OCI-LY3 (cell line): ENCODE results near the gene ARHGAP19.
"Not testable (repeated sequence)": the region's sequence is repeated elsewhere in the genome, so short reads cannot be mapped to it uniquely, and the experiment has no call there.

Experiments used
- H2AFZ ChIP-seq: fragments of 200-600, 300-600 bp; shearing (Covaris generic); 2 replicates; pipeline ENCODE4 v1.6.0; 2014; ENCODE audit warnings: antibody characterized with exemption, low read depth, low read length
- H3K27ac ChIP-seq: fragments of 200-600, 300-600 bp; sonication (generic); 2 replicates; pipeline ENCODE4 v1.5.1; 2014; ENCODE audit warnings: mild to moderate bottlenecking, low read length, moderate library complexity, mixed read lengths
- H3K27me3 ChIP-seq: fragments of 200-600, 300-600 bp; sonication (generic); 2 replicates; pipeline ENCODE4 v1.6.1; 2014; ENCODE audit warnings: low read depth, low read length, mixed read lengths
- H3K36me3 ChIP-seq: fragments of 200-600, 300-600 bp; sonication (generic); replicated peaks from 2 replicates; pipeline ENCODE3; 2014; ENCODE audit warnings: low read depth, low read length, mixed read lengths
- H3K4me1 ChIP-seq: fragments of 300-600, 200-600 bp; sonication (generic); 2 replicates; pipeline ENCODE4 v1.6.1; 2014; ENCODE audit warnings: low read length, mixed read lengths
- H3K4me2 ChIP-seq: fragments of 200-600, 300-600 bp; sonication (generic); 2 replicates; pipeline ENCODE4 v1.6.1; 2014; ENCODE audit warnings: low read length, mixed read lengths
- H3K4me3 ChIP-seq: fragments of 300-600, 200-600 bp; sonication (generic); 2 replicates; pipeline ENCODE4 v1.5.1; 2014; ENCODE audit warnings: antibody characterized with exemption, mild to moderate bottlenecking, low read length, moderate library complexity
- H3K79me2 ChIP-seq: fragments of 300-600, 200-600 bp; shearing (Covaris generic); 2 replicates; pipeline ENCODE4 v1.6.1; 2014; ENCODE audit warnings: mild to moderate bottlenecking, low read length, mixed read lengths
- H3K9ac ChIP-seq: fragments of 300-600, 200-600 bp; shearing (Covaris generic); 2 replicates; pipeline ENCODE4 v1.6.0; 2014; ENCODE audit warnings: mild to moderate bottlenecking, low read length, moderate library complexity
- H3K9me3 ChIP-seq: fragments of 200-600, 300-600 bp; shearing (Covaris generic); 2 replicates; pipeline ENCODE4 v1.6.1; 2014; ENCODE audit warnings: low read length, mixed read lengths; ENCODE audit not compliant: insufficient read depth
- H4K20me1 ChIP-seq: fragments of 200-600, 300-600 bp; sonication (generic); 2 replicates; pipeline ENCODE4 v1.6.1; 2016; ENCODE audit warnings: low read length, mixed read lengths; ENCODE audit not compliant: insufficient read depth
- EZH2phosphoT487 ChIP-seq: fragments of 200-600 bp; shearing (Covaris generic); IDR thresholded peaks from 2 replicates; pipeline ENCODE4 v1.6.1; 2018; ENCODE audit warnings: antibody characterized with exemption, mixed run types, low read depth
- TF ChIP-seq, protein P1 (sequence below): fragments of 200-600, 300-600 bp; sonication (generic); IDR thresholded peaks from 2 replicates; pipeline ENCODE4 v1.5.1; 2014; ENCODE audit warnings: antibody characterized with exemption, low read length, low read depth

Gene ARHGAP19

DNA sequence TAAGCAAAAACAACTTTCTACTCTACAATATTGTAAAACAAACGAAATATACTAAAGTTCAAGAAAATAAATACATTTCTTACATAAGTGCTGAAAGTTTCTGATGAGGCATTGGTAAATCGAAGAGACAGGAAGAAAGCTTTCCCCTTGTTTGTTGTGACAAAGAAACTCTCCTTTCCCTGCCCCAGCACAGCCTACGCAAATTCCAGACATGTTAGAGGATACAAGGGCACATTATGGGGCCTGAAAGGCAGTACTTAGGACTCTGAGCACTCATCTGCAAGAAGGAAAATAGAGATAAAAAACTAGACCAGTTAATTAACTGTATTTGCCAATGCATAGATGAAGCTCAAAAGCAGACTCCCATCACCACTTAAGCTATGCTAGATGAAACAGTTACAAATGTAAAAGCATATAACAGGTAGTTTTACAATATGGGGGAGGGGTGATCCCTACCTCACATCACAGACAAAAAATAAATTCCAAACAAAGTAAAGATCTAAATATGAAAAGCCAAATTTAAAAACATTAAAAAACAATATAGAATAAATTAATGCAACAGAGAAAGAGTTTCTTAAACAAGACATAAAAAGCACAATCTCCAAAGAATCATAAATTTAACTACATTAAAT, 21.8 kb downstream of the ARHGAP19 start:
- Histone ChIP-seq H3K79me2 (peaks cover 39% of the 10 kb centered on the region), H4K20me1 (no peaks in the 10 kb centered on the region), H2AFZ (no peak overlapping the region), H3K4me2 (no peak overlapping the region), H3K27me3 (no peaks in the 10 kb centered on the region), H3K36me3 (no peaks in the 10 kb centered on the region), H3K9me3 (no peaks in the 10 kb centered on the region), H3K4me1 (no peaks in the 10 kb centered on the region), H3K4me3 (no peak overlapping the region), H3K27ac (no peak overlapping the region), H3K9ac (no peak overlapping the region)
- TF ChIP-seq, protein P1, sequence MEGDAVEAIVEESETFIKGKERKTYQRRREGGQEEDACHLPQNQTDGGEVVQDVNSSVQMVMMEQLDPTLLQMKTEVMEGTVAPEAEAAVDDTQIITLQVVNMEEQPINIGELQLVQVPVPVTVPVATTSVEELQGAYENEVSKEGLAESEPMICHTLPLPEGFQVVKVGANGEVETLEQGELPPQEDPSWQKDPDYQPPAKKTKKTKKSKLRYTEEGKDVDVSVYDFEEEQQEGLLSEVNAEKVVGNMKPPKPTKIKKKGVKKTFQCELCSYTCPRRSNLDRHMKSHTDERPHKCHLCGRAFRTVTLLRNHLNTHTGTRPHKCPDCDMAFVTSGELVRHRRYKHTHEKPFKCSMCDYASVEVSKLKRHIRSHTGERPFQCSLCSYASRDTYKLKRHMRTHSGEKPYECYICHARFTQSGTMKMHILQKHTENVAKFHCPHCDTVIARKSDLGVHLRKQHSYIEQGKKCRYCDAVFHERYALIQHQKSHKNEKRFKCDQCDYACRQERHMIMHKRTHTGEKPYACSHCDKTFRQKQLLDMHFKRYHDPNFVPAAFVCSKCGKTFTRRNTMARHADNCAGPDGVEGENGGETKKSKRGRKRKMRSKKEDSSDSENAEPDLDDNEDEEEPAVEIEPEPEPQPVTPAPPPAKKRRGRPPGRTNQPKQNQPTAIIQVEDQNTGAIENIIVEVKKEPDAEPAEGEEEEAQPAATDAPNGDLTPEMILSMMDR: no peak
- no peak for TF ChIP-seq EZH2phosphoT487

DNA sequence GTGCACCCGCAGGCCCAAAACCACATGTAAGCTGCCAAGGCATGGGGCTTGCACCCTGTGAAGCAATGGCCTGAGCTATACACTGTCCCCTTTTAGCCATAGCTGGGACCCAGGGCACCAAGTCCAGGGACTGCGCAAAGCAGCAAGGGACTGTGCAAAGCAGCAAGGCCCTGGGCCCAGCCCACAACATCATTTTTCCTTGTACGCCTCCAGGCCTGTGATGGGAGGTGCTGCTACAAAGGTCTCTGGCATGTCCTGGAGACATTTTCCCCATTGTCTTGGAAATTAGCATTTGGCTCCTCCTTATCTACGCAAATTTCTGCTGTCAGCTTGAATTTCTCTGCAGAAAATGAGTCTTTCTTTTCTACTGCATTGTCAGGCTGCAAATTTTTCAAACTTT, 24.8 kb downstream of the ARHGAP19 start:
- TF ChIP-seq, protein P1: no peak
- TF ChIP-seq EZH2phosphoT487: no peak
- H3K4me1 ChIP-seq: no peaks in the 10 kb centered on the region
- H2AFZ ChIP-seq: no peak overlapping the region
- no peak overlapping the region for H3K9ac ChIP-seq
- no peaks in the 10 kb centered on the region for H3K36me3 ChIP-seq
- H3K4me2 ChIP-seq: no peak overlapping the region
- no peak overlapping the region for H3K4me3 ChIP-seq
- no peaks in the 10 kb centered on the region for H4K20me1 ChIP-seq
- H3K79me2 ChIP-seq: peaks cover 31% of the 10 kb centered on the region
- no peaks in the 10 kb centered on the region for H3K27me3 ChIP-seq
- no peaks in the 10 kb centered on the region for H3K9me3 ChIP-seq
- no peak overlapping the region for H3K27ac ChIP-seq

DNA sequence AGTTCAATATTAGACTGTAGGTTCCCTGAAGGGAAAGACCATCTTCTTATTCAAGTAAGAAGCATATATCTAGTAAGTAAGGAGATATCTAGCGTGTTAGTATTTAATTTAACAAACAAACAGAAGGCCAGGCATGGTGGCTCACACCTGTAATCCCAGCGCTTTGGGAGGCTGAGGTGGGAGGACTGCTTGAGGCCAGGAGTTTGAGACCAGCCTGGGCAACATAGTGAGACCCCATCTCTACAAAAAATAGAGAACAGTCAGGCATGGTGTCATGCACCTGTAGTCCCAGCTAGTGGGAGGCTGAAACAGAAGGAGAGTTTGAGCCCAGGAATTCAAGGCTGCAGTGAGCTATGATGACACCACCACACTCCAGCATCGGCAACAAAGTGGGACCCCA, 27.3 kb downstream of the ARHGAP19 start:
- not testable (repeated sequence) for H3K9ac ChIP-seq, H3K27ac ChIP-seq, H3K4me3 ChIP-seq, H3K4me2 ChIP-seq, H3K9me3 ChIP-seq, H3K36me3 ChIP-seq, H3K4me1 ChIP-seq, H3K27me3 ChIP-seq, H2AFZ ChIP-seq, H4K20me1 ChIP-seq
- H3K79me2 ChIP-seq: peaks cover 26% of the 10 kb centered on the region

DNA sequence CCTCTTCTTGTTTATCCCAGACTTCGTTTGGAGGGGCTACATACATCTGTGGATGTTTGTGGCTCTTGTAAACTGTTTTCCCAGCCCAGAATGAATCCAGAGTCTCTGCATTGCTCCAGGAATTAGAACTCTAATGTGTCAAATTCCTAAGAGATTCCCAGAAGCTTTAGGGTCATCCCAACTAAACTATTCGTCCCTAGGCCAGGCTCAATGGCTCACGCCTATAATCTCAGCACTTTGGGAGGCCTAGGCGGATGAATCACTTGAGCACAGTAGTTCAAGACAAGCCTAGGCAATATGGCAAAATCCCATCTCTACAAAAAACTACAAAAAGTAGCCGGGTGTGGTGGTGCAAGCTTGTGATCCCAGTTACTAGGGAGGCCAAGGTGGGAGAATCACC, 28.5 kb downstream of the ARHGAP19 start:
- no peak overlapping the region for H3K27ac ChIP-seq
- H4K20me1 ChIP-seq: no peaks in the 10 kb centered on the region
- no peaks in the 10 kb centered on the region for H3K9me3 ChIP-seq
- H2AFZ ChIP-seq: no peak overlapping the region
- no peak for TF ChIP-seq EZH2phosphoT487
- TF ChIP-seq, protein P1: no peak
- H3K36me3 ChIP-seq: peaks cover under 1% of the 10 kb centered on the region
- H3K4me3 ChIP-seq: no peak overlapping the region
- peaks cover 17% of the 10 kb centered on the region; the same call in 1 of the 2 replicates for H3K79me2 ChIP-seq
- H3K4me2 ChIP-seq: no peak overlapping the region
- H3K4me1 ChIP-seq: no peaks in the 10 kb centered on the region
- no peaks in the 10 kb centered on the region for H3K27me3 ChIP-seq
- H3K9ac ChIP-seq: no peak overlapping the region

DNA sequence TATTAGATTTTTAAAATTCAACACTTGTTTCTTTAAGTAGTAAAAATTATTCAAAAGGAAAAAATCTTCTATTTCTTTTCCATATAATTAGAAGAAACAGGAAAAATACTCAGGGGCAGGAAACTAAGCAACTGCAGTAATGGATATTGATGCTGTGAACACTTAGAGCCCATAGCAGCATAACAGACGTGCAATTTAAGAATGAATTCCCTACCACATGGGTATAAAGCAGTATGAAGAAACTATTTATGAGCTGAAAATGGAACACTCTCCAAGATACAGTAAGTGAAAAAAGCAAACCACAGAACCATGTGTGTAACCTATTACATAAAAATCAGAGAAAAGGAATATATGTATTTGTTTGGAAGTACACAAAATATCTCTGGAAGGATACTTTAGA, 30.8 kb downstream of the ARHGAP19 start:
- H3K9me3 ChIP-seq: no peaks in the 10 kb centered on the region
- H3K36me3 ChIP-seq: peaks cover 4% of the 10 kb centered on the region
- H3K4me1 ChIP-seq: no peaks in the 10 kb centered on the region

More for the DNA sequence above, 30.8 kb downstream of the ARHGAP19 start:
- TF ChIP-seq, protein P1: no peak
- TF ChIP-seq EZH2phosphoT487: no peak
- Histone ChIP-seq H3K4me3 (no peak overlapping the region), H3K4me2 (no peak overlapping the region), H2AFZ (no peak overlapping the region), H3K9ac (no peak overlapping the region), H3K79me2 (no peaks in the 10 kb centered on the region), H3K27me3 (no peaks in the 10 kb centered on the region), H3K27ac (no peak overlapping the region), H4K20me1 (no peaks in the 10 kb centered on the region)
